Activated CD8-positive, alpha-beta memory T cell treated with anti-CD3 and anti-CD28 coated beads for 48 hours (primary cell): ENCODE data around the gene CARF.

Experiments
- DNase-seq, 3 experiments: peaks; one replicate each; pipeline ENCODE4 v3.0.0-alpha.2; 2020; ENCODE audit warnings: low read depth in 2 of 3, low spot score in 2 of 3

CARF gene

DNA sequence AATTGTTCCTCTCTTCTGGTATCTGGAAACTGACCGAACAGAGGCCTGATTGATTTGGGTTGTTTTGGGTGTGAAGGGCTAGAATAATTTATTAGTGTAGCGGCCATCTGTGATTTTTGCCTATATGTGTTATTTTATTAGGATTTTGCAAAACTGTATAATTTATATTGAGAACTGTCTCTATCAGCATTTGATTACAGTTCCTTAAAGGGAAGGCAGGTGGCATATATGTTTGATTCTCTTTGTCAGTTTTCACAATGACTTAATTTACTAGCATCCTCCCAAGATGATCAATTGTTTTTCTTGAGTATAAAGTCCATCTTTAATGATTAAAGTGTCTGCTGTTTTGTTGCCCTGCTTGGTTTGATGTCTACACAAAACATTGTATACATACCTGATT, 107.1 kb downstream of the CARF start:
- DNase-seq = no peak

GRCh38 chr2:203021991-203022390, 109.9 kb downstream of the CARF start:
- no peak for DNase-seq

DNA sequence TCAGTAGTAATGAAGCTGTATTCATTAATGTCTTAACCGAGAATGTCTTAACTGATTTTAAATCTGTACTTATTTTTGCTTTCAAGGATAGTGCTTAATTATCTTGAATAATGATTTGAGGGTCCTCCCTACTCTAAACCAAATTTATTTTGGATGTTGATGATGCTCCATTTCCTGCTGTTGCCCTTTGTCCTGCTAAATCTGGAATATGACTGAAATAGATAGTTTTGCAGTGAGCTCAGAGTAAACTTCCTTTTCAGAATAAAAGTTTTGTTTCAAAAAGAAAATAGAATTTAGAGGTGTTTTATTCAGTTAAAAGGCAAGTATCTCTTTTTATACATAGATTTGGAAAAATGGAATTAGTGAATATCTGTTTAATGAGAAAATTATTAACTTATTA, 110.7 kb downstream of the CARF start:
- DNase-seq = no peak

DNA sequence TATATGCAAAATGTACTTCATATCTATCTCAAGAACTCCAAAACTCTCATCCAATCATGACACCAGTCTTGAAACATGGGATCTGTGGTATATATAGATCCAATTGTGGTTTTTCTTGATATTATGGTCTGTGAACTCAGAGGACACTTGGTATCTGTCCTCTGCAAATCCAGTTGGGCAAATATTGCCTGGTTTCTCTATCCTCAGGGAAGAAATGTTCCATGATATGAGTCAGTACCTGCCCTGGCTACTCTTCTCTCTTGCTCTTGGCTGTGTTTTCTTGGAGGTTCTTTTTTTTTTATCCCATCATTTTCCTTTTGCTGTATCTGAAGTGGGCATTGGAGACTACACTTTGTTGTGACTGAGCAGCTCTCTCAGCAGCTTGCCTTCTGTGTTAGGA, 113.5 kb downstream of the CARF start:
- DNase-seq = no peak

DNA sequence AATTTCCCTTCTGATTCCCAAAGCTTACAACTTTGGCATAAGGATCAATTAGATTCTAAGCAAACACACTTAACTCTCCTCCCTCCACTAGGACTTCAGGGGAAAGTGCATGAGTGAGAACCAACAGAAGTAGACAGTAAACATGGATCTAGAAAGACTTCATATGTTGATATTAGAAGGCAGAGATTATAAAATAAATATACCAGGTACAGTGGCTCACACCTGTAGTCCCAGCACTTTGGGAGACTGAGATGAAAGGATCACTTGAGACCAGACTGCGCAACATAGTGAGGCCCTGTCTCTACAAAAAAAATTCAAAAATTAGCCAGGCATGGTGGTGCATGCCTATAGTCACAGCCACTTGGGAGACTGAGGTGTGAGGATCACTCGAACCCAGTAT, 118.5 kb downstream of the CARF start:
- DNase-seq = no peak

GRCh38 chr2:203030991-203031390, 118.9 kb downstream of the CARF start:
- DNase-seq = no peak

DNA sequence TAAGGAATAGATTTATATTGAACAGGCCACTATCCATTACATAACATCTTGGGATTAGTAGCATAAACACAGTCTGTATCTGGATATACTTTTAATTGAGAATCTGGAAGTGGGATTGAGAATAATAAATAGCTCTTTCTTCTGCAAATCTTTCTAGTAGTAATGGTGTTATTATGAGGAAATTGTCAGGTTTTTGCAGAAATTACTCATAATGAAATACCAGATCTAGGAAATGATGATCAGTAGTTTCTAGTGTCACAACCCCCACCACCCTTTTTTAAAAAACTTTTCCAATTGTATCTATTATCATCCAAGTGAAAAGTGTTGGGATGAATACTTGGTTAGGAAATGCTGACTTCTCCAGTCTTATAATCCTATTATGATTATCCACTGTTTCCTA, 121.3 kb downstream of the CARF start:
- DNase-seq = no peak

- DNase-seq = no peak
Measured at GRCh38 chr2:203035879-203036470, 123.9 kb downstream of the CARF start.
